A673 (cell line): ENCODE measurements around the gene NANOS3.

Source experiments
- EZH2 ChIP-seq: fragments of 200-600 bp; sonication (generic); IDR thresholded peaks from 2 replicates; pipeline ENCODE4 v1.6.1; 2017; ENCODE audit warnings: borderline replicate concordance, low read depth, mild to moderate bottlenecking, mixed read lengths, antibody characterized with exemption, low read length; ENCODE audit not compliant: poor library complexity, severe bottlenecking
- TF ChIP-seq, protein P1 (sequence below): fragments of 300-800, 200-600 bp; sonication (generic); conservative IDR thresholded peaks from 2 replicates; pipeline ENCODE4 v1.5.1; 2017; ENCODE audit warnings: low read depth, mild to moderate bottlenecking, antibody characterized with exemption, low read length, moderate library complexity, mixed read lengths

- TF ChIP-seq, protein P1, sequence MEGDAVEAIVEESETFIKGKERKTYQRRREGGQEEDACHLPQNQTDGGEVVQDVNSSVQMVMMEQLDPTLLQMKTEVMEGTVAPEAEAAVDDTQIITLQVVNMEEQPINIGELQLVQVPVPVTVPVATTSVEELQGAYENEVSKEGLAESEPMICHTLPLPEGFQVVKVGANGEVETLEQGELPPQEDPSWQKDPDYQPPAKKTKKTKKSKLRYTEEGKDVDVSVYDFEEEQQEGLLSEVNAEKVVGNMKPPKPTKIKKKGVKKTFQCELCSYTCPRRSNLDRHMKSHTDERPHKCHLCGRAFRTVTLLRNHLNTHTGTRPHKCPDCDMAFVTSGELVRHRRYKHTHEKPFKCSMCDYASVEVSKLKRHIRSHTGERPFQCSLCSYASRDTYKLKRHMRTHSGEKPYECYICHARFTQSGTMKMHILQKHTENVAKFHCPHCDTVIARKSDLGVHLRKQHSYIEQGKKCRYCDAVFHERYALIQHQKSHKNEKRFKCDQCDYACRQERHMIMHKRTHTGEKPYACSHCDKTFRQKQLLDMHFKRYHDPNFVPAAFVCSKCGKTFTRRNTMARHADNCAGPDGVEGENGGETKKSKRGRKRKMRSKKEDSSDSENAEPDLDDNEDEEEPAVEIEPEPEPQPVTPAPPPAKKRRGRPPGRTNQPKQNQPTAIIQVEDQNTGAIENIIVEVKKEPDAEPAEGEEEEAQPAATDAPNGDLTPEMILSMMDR: no peak
- no peak for TF ChIP-seq EZH2
Measured at GRCh38 chr19:13872339-13872694, 4.6 kb upstream of the NANOS3 start.
